GM10266 (cell line): ENCODE data around the gene FBXW2.

ENCODE experiments used
- DNase-seq: peaks from one replicate; pipeline ENCODE4 v3.0.0; 2012; ENCODE audit errors: extremely low spot score
- TF ChIP-seq, protein P1 (sequence below): IDR thresholded peaks from 2 replicates; pipeline ENCODE4 v1.5.1; 2012; ENCODE audit warnings: mild to moderate bottlenecking, low read depth; ENCODE audit not compliant: control insufficient read depth, insufficient read depth; ENCODE audit errors: missing control alignments

The FBXW2 gene

GRCh38 chr9:120729791-120730241, 63.4 kb downstream of the FBXW2 start:
- TF ChIP-seq, protein P1, sequence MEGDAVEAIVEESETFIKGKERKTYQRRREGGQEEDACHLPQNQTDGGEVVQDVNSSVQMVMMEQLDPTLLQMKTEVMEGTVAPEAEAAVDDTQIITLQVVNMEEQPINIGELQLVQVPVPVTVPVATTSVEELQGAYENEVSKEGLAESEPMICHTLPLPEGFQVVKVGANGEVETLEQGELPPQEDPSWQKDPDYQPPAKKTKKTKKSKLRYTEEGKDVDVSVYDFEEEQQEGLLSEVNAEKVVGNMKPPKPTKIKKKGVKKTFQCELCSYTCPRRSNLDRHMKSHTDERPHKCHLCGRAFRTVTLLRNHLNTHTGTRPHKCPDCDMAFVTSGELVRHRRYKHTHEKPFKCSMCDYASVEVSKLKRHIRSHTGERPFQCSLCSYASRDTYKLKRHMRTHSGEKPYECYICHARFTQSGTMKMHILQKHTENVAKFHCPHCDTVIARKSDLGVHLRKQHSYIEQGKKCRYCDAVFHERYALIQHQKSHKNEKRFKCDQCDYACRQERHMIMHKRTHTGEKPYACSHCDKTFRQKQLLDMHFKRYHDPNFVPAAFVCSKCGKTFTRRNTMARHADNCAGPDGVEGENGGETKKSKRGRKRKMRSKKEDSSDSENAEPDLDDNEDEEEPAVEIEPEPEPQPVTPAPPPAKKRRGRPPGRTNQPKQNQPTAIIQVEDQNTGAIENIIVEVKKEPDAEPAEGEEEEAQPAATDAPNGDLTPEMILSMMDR = no peak
- DNase-seq = no peak

DNA sequence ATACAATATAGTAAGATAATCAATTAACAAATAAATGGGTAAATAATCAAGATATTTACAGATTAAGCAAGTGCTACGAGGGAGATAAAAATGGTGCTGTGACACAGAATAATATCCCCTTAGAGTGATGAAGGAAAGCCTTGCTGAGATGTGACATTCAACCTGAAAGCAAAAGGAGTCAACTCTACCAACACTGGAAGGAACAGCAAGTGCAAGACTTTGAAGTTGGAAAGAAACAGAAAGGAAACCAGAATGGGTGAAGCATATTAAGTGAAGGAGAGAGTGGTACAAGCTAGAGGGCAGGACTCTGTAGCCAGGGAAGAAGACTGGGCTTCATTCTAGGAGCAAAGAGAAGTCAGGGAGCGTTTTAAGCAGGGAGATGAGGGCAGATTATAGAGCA, 66.7 kb downstream of the FBXW2 start:
- no peak for DNase-seq
- TF ChIP-seq, protein P1 = no peak

GRCh38 chr9:120725907-120726306, 67.3 kb downstream of the FBXW2 start:
- TF ChIP-seq, protein P1 = no peak
- DNase-seq = no peak

DNA sequence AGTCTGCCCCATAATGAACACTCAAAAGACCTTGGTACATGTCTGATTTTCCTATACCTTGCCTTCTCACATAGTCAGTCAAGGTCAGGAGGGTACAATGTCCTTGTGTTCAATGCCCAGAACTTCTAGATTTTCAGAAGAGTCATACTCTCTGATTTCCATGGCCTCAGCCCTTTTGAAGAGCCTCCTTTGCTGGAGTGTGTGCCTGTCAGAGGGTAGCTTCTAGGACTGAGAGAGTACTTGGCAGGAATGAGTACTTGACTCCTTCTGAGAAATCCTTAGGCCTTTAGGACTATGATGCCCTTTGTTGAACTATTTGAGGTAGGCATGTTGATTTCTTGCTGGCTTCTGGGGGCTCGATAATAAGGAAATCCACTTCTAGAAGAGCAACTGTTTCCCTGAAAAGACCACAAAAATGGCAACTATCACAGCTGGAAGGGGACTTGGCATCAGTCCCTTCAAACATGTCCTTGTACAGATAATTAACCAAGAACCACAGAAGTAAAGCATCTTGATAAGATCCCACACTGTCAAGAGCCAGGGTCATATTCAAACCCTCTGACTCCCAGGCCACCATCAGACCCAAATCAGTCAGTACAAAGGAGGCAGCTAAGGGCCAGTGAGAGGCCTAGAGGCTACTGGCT, 68.3 kb downstream of the FBXW2 start:
- TF ChIP-seq, protein P1 = no peak
- no peak for DNase-seq

- TF ChIP-seq, protein P1 = no peak
- no peak for DNase-seq
Observed at GRCh38 chr9:120723565-120723964, 69.7 kb downstream of the FBXW2 start.

- no peak for DNase-seq
- TF ChIP-seq, protein P1 = no peak
Observed at GRCh38 chr9:120720404-120720803, 72.8 kb downstream of the FBXW2 start.

DNA sequence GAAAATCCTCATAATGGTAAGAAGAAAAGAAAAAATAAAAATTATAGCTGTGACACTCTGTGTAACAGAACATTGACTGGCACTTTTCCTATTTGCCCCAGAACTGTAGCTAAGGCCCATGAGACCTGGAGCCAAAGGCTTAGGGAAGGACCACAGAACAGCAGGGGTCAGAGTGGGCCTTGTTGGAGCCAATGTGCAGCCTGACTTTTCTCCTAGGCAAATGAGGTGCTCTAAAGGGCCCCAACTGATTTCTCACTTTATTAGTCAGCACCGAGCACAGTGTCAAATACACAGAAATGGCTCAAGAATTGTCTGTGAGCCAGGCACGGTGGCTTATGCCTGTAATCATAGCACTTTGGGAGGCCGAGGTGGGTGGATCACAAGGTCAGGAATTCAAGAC, 74.9 kb downstream of the FBXW2 start:
- TF ChIP-seq, protein P1 = no peak
- DNase-seq = no peak
